Neural progenitor cell (in vitro differentiated cells): ENCODE results near the gene RNGTT.
"Not testable (repeated sequence)": the region's sequence is repeated elsewhere in the genome, so short reads cannot be mapped to it uniquely, and the experiment has no call there.

ENCODE experiments used
- EZH2 ChIP-seq: fragments of 200-600 bp; sonication (generic); IDR thresholded peaks from 2 replicates; pipeline ENCODE4 v1.6.1; 2017; ENCODE audit warnings: antibody characterized with exemption, mild to moderate bottlenecking, moderate library complexity
- EZH2phosphoT487 ChIP-seq: fragments of 200-600 bp; sonication (generic); IDR thresholded peaks from 2 replicates; pipeline ENCODE4 v1.6.1; 2017; ENCODE audit warnings: antibody characterized with exemption
- TF ChIP-seq, protein P1 (sequence below): fragments of 200-600 bp; sonication (generic); IDR thresholded peaks from 2 replicates; pipeline ENCODE4 v1.5.1; 2017; ENCODE audit warnings: antibody characterized with exemption, mild to moderate bottlenecking

GRCh38 chr6:88833071-88833470 is 130.3 kb downstream of the RNGTT start:
- TF ChIP-seq, protein P1, sequence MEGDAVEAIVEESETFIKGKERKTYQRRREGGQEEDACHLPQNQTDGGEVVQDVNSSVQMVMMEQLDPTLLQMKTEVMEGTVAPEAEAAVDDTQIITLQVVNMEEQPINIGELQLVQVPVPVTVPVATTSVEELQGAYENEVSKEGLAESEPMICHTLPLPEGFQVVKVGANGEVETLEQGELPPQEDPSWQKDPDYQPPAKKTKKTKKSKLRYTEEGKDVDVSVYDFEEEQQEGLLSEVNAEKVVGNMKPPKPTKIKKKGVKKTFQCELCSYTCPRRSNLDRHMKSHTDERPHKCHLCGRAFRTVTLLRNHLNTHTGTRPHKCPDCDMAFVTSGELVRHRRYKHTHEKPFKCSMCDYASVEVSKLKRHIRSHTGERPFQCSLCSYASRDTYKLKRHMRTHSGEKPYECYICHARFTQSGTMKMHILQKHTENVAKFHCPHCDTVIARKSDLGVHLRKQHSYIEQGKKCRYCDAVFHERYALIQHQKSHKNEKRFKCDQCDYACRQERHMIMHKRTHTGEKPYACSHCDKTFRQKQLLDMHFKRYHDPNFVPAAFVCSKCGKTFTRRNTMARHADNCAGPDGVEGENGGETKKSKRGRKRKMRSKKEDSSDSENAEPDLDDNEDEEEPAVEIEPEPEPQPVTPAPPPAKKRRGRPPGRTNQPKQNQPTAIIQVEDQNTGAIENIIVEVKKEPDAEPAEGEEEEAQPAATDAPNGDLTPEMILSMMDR = not testable (repeated sequence)
- not testable (repeated sequence) for TF ChIP-seq EZH2, EZH2phosphoT487
